ENCODE measurements around the gene BAD. TPM values are rescaled to one million over a fixed set of nuclear protein-coding genes. Genes with fewer than 3 reads are reported as not detected.
A peak's percentile ranks its signal among the peaks of the same experiment; 100 is the strongest.

The BAD gene
- total RNA-seq, 2 experiments from 2014 or later: 23.7 to 24.2 TPM

DNA sequence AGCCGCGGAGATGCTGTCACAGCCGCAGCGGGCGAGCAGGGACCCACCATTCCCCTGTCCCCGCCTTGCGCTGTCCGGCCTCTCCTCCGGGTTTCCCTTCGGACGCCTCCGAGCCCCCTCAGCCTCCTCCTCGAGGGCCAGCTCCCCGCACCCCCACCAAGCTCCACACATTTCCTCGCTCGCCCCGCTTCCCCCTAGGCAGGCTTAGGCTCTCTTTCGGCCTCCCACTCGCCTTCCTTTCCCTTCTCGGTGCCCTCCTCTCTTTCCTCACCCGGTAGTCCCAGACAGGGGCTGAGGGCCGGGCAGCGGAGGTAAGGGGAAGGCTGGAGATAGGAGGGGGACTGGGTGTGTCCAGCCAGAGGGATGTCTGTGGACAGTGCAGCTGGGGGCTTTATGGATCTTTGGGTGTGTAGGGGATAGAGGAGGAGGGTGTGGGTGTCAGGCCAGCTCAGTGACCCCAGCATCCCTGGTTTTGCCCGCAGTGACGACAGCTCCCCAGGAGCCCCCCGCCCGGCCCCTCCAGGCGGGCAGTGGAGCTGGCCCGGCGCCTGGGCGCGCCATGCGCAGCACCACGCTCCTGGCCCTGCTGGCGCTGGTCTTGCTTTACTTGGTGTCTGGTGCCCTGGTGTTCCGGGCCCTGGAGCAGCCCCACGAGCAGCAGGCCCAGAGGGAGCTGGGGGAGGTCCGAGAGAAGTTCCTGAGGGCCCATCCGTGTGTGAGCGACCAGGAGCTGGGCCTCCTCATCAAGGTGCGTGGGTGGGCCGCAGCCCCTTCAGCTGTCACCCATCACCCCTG is 8.2 kb upstream of the BAD start:
- Mint-ChIP-seq H3K36me3 (no peaks in the 10 kb centered on the region), H3K9me3 (no peaks in the 10 kb centered on the region), H3K27me3 (peaks cover 54% of the 10 kb centered on the region), H3K4me1 (ENCODE audit: low read depth) (peaks cover 10% of the 10 kb centered on the region), H3K27ac (no peak overlapping the region), H3K4me3 (no peak overlapping the region)
- DNase-seq: no peak
- POLR2A ChIA-PET: interaction anchor here (0.8 to 1.1 kb wide), 2 partner anchors 12 to 485 kb away, joined by 4 to 5 read pairs; partner anchors contain the start of gene ESRRA
- CTCF ChIA-PET: interaction anchor here (1.4 to 7.9 kb wide), 2 partner anchors 10 to 39 kb away, joined by 3 to 74 read pairs; partner anchors contain the start of genes CATSPERZ and ESRRA
- intact Hi-C loops (cut with micrococcal nuclease): no loop called here

DNA sequence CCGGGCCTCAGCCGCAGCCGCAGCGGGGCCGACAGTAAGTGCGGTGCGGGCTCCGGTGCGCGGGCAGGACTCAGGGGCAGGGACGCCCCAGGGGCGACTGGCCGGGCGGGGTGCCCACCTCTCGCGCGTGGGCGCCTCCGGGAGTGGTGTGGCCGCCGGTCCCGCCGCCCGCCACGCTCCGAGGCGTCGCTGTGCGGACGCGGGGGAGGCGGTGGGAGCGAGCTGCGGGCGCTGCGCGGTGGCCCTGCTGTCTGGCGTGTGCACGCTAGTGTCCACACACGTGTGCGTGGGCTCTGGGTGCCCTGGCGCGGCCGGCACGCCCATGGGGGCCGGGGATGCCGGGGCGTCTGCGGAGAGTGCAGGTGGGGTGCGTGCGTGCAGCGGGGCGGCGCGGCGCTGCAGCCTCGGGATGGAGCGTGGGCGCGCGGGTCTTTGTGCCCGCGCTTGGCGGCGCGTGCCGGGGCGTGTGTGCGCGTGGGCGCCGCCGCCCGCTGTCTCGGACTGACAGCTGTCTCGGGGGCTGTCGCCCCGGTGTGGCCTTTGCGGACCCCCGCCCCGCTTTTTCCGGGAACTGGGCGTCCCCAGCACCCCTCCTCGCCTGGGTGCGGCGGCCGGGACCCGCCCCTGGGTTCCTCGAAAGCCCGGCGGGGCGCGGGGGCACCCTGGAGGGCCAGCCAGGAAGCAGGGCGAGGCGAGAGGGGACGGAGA is 7.4 kb upstream of the BAD start:
- Mint-ChIP-seq H3K4me3 (no peak overlapping the region), H3K27me3 (peaks cover 47% of the 10 kb centered on the region), H3K4me1 (ENCODE audit: low read depth) (peaks cover 7% of the 10 kb centered on the region), H3K27ac (no peak overlapping the region), H3K36me3 (no peaks in the 10 kb centered on the region), H3K9me3 (no peaks in the 10 kb centered on the region)
- POLR2A ChIA-PET: interaction anchor here (1.1 kb wide), 1 partner anchor 485 kb away, joined by 4 read pairs; no protein-coding TSS in a partner anchor
- intact Hi-C loops (cut with micrococcal nuclease): no loop called here
- CTCF ChIA-PET: interaction anchor here (1.4 to 7.9 kb wide), 2 partner anchors 11 to 40 kb away, joined by 3 to 74 read pairs; partner anchors contain the start of genes CATSPERZ and ESRRA
- no peak for DNase-seq

DNA sequence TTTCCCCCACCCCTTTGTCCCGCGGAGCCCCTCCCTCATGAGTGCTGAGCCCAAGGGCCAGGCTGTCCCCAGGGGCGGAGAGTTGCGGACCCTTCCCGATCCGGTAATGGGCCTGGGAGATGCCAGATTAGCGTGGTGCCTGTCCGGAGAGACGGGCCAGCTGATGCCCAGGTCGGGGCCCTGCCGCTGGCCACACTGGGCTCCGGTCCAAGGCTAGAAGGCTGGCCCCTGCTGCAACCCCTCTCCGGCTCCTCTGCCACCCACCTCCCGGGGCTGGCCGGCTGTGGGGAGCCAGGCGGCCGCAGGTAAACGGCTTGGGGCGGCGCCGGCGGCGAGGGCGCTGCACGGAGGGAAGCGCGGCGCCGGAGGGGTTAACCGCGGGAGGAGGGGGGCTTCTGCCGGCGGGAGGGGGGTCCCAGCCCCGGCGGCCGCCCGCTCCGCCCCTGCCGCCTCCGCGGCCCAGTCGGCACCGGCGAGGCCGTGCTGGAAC is 6.8 kb upstream of the BAD start, which contains the start of gene KCNK4:
KCNK4 (plus strand) TSS at position 41 of the 490 bp plus-strand sequence. CDS start 1,717 bp downstream, outside the sequence.
- no peak for DNase-seq
- Mint-ChIP-seq H3K9me3 (no peaks in the 10 kb centered on the region), H3K27me3 (peaks cover 41% of the 10 kb centered on the region), H3K27ac (no peak within 1 kb of the TSS), H3K4me1 (ENCODE audit: low read depth) (peaks cover 13% of the 10 kb centered on the region), H3K36me3 (no peaks in the 10 kb centered on the region), H3K4me3 (peak within 1 kb of the TSS; percentile 32)
- intact Hi-C loops (cut with micrococcal nuclease): no loop called here
- ChIA-PET POLR2A (no interaction called here), CTCF (interaction anchor here (7.9 kb wide), 1 partner anchor 12 kb away, joined by 74 read pairs; the partner anchor contains the start of genes CATSPERZ and ESRRA)

DNA sequence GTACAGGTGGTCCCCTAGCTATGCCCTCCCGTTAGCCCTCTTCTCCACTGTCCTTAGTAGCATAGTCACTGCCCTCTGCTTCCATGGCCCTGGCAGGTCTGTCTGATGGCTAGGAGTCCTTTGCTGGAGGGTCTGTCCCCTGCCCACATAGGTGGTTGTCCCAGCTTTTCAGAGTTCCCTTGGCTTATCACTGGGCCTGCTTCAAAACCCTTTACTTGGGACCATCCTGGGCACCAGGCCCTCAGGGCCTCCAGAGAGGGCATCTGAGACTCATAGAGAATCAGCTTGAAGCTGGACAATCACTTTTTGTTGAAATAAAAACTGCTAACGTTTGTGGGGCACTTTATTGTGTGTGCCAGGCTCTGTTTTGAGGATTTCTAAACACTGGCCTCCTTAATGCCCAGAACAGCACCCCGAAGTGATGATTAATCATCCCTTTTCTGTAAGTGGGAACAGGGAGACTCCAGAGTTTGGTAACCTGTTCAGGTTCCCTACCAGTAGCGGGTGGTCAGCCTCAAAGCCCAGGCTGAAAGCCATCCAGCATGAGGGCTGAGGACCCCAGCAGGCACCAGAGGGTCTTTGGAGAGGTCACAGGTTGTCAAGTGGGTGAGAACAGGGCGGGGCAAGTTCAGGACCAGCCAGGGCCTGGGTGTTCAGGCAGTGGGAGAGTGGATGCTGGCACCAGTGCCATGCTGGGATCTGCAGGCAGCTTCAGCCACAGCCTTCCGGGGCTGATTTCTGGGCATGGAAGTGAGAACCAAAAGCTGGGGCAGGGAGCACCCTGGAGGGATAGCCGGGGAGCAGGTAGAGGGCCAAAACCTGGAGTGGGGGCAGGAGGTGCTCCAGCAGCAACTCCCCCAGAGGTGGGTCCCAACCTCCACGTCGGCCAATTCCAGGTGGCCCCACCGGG is 6.1 kb upstream of the BAD start:
- ChIA-PET POLR2A (no interaction called here), CTCF (interaction anchor here (1.3 to 7.9 kb wide), 2 partner anchors 12 to 86 kb away, joined by 3 to 74 read pairs; partner anchors contain the start of genes CATSPERZ and ESRRA)
- H3K27me3 Mint-ChIP-seq: peaks cover 35% of the 10 kb centered on the region
- H3K4me1 Mint-ChIP-seq (ENCODE audit: low read depth): peaks cover 16% of the 10 kb centered on the region
- no peaks in the 10 kb centered on the region for H3K36me3 Mint-ChIP-seq
- no peak overlapping the region for H3K27ac Mint-ChIP-seq
- DNase-seq: no peak
- H3K9me3 Mint-ChIP-seq: no peaks in the 10 kb centered on the region
- peak overlapping the region; percentile 32 for H3K4me3 Mint-ChIP-seq
- intact Hi-C loops (cut with micrococcal nuclease): no loop called here

DNA sequence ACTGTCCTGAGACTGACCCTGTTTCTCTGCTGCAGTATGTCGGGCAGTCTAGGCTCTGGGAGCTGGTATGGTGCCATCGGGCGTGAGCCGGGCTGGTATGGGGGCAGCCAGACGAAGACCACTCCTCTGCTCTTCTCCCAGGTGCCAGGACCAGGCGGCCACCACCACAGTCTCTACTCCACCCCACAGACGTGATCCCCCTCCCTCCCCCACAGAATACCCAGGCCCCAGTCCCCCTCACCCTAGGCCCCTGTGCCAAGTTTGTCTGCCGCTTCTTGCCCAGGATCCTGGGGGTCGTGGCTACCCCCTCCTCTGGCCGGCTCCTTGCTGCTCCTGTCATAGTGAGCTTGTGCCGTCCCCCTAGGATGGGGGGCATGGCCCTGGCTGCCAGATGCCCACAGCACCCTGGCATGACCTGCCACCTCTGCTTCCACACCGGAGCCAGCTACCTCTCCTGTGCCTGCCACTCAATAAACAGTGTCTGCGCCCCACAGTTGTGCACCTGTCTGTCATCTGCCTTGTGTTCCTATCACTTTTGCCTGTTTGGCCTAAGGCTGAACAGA is 4.6 kb upstream of the BAD start:
- intact Hi-C loops (cut with micrococcal nuclease): no loop called here
- Mint-ChIP-seq H3K9me3 (no peaks in the 10 kb centered on the region), H3K4me3 (no peak overlapping the region), H3K27ac (no peak overlapping the region), H3K27me3 (peaks cover 23% of the 10 kb centered on the region), H3K4me1 (ENCODE audit: low read depth) (peaks cover 16% of the 10 kb centered on the region), H3K36me3 (no peaks in the 10 kb centered on the region)
- ChIA-PET CTCF (interaction anchor here (7.9 kb wide), 1 partner anchor 14 kb away, joined by 74 read pairs; the partner anchor contains the start of genes CATSPERZ and ESRRA), POLR2A (no interaction called here)
- no peak for DNase-seq

DNA sequence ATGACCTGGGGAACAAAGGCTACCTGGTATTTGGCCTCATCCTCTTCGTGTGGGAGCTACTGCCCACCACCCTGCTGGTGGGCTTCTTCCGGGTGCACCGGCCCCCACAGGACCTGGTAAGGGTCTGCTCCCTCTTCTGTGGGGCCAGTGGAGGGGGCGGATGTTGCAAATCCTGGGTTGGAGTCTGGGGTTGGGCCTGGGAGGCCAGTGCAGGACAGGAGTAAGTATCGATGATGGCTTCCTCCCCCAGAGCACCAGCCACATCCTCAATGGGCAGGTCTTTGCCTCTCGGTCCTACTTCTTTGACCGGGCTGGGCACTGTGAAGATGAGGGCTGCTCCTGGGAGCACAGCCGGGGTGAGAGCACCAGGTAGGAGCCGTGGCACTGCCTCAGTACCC is 3.9 kb upstream of the BAD start:
- H3K4me1 Mint-ChIP-seq (ENCODE audit: low read depth): peaks cover 17% of the 10 kb centered on the region
- no peak overlapping the region for H3K4me3 Mint-ChIP-seq
- POLR2A ChIA-PET: no interaction called here
- H3K27ac Mint-ChIP-seq: no peak overlapping the region
- no peaks in the 10 kb centered on the region for H3K9me3 Mint-ChIP-seq
- CTCF ChIA-PET: interaction anchor here (7.9 kb wide), 1 partner anchor 15 kb away, joined by 74 read pairs; the partner anchor contains the start of genes CATSPERZ and ESRRA
- H3K27me3 Mint-ChIP-seq: peaks cover 17% of the 10 kb centered on the region
- DNase-seq: no peak
- no peaks in the 10 kb centered on the region for H3K36me3 Mint-ChIP-seq
- intact Hi-C loops (cut with micrococcal nuclease): no loop called here

DNA sequence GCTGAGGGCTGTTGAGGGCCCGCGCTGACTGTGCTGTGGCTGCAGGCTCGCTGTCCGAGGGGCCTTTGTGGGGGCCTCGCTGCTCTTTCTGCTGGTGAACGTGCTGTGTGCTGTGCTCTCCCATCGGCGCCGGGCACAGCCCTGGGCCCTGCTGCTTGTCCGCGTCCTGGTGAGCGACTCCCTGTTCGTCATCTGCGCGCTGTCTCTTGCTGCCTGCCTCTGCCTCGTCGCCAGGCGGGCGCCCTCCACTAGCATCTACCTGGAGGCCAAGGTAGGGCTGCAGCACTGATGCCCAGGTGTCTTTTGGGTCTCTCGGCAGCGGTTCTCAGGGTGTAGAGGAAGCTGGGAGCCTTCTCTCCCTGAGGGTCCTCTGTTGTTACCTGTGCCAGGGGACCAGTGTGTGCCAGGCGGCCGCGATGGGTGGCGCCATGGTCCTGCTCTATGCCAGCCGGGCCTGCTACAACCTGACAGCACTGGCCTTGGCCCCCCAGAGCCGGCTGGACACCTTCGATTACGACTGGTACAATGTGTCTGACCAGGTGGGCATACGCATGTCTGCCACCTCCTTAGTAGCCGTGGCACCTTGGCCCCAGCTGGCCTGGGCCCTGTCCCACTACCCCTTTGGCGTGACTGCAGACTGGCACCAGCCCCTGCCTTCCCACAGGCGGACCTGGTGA is 3.3 kb upstream of the BAD start:
- DNase-seq: no peak
- Mint-ChIP-seq H3K36me3 (no peaks in the 10 kb centered on the region), H3K27me3 (peaks cover 13% of the 10 kb centered on the region), H3K9me3 (no peaks in the 10 kb centered on the region), H3K27ac (no peak overlapping the region), H3K4me1 (ENCODE audit: low read depth) (peaks cover 21% of the 10 kb centered on the region), H3K4me3 (no peak overlapping the region)
- POLR2A ChIA-PET: no interaction called here
- intact Hi-C loops (cut with micrococcal nuclease): no loop called here
- CTCF ChIA-PET: interaction anchor here (7.9 kb wide), 1 partner anchor 15 kb away, joined by 74 read pairs; the partner anchor contains the start of genes CATSPERZ and ESRRA

DNA sequence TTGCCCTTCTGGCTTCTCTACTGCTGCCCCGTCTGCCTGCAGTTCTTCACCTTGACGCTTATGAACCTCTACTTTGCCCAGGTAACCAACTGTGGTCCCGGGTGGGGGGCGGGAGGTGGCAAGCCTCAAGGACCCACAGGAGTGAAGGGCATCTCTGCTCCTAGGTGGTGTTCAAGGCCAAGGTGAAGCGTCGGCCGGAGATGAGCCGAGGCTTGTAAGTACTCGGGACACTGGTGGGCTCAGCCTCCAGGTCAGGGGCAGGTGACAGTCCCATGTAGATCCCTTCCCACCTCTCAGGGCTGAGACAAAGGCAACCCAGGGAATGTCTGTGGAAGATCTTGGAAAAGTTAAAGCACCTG is 2.3 kb upstream of the BAD start:
- Mint-ChIP-seq H3K9me3 (no peaks in the 10 kb centered on the region), H3K27ac (no peak overlapping the region), H3K4me1 (ENCODE audit: low read depth) (peaks cover 18% of the 10 kb centered on the region), H3K27me3 (peaks cover 10% of the 10 kb centered on the region), H3K36me3 (no peaks in the 10 kb centered on the region), H3K4me3 (peak overlapping the region; percentile 78)
- intact Hi-C loops (cut with micrococcal nuclease): no loop called here
- no peak for DNase-seq
- POLR2A ChIA-PET: interaction anchor here (4.0 kb wide), 1 partner anchor 16 kb away, joined by 33 read pairs; no protein-coding TSS in a partner anchor
- CTCF ChIA-PET: no interaction called here

DNA sequence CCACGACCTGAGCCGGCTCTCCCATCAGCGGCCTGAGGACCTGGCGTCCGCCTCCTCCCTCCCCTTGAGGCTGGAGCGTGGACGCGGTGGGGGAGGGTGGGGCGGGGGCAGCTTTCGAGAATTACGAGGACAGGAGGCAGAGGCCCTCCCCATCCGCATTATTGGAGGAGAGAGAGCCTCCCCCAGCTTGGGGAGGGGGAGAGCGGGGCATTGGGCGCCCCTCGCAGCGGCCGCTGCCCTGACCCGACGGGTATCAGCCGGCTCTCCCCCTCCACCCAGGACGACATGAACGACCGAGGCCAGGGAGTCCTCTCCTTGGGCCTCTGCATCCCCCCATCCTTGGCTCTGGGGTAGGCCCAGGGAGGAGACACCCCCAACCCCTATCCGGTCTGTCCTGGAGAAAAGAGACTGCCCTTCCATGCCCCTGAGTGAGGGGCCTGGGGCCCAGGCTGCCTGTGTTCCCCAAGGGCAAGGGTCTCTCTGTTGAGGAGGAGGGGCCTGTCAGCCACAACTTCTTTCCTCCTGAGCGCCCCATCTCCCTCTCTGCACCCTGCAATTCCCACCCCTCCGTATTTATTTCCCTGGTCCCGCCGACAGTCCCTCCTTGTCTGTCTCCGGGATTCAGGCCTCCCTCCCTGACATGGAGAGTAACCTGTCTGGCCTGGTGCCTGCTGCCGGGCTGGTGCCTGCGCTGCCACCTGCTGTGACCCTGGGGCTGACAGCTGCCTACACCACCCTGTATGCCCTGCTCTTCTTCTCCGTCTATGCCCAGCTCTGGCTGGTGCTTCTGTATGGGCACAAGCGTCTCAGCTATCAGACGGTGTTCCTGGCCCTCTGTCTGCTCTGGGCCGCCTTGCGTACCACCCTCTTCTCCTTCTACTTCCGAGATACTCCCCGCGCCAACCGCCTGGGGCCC is 1.7 kb upstream of the BAD start:
- H3K36me3 Mint-ChIP-seq: peaks cover 4% of the 10 kb centered on the region
- H3K27me3 Mint-ChIP-seq: peaks cover 10% of the 10 kb centered on the region
- H3K4me1 Mint-ChIP-seq (ENCODE audit: low read depth): peaks cover 18% of the 10 kb centered on the region
- CTCF ChIA-PET: interaction anchor here (1.2 to 4.6 kb wide), 3 partner anchors 16 to 45 kb away, joined by 3 to 61 read pairs (median 4); partner anchors contain the start of genes CATSPERZ and FKBP2
- H3K4me3 Mint-ChIP-seq: peak overlapping the region; percentile 78
- POLR2A ChIA-PET: interaction anchor here (1.5 to 4.0 kb wide), 3 partner anchors 15 to 40 kb away, joined by 6 to 33 read pairs (median 8); partner anchors contain the start of gene PPP1R14B
- H3K9me3 Mint-ChIP-seq: no peaks in the 10 kb centered on the region
- H3K27ac Mint-ChIP-seq: peak overlapping the region; percentile 67
- peak; percentile 54 for DNase-seq
- intact Hi-C loops (cut with micrococcal nuclease): loop anchor here (1.0 to 2.0 kb wide), 3 partner anchors 16 to 45 kb away; partner anchors contain the start of genes ESRRA and FKBP2

Data from activated CD4-positive, alpha-beta memory T cell treated with anti-CD3 and anti-CD28 coated beads for 36 hours (primary cell).